ENCODE results near the gene ASCC3. TPM values are rescaled to one million over a fixed set of nuclear protein-coding genes. Genes with fewer than 3 reads are reported as not detected.

Gene ASCC3
- total RNA-seq, 4 donors from 2014 or later, result 15.7 to 39.9 (median 29.3) TPM

- no peaks in the 10 kb centered on the region for H3K9me3 ChIP-seq
- no peak for DNase-seq
- peaks cover 0 to 25% (median 5%) of the 10 kb centered on the region in 4 donors for H3K4me1 ChIP-seq
- in situ Hi-C loops (cut with MboI; ENCODE audit: low pct_ligation_motif_present in 1 of 4, low pct_unique_long_range_greater_than_20kb in 1 of 4, low sequenced_read_pairs in 3 of 4), result no loop called here
- 25 to 38% methylated on average over 5 to 10 of the region's 10 CpGs for WGBS, 2 donors (ENCODE audit: low coverage in 1 of 2)
- H3K27me3 ChIP-seq, result peaks cover 100% of the 10 kb centered on the region
- TF ChIP-seq POLR2A (IDR thresholded peaks at IDR 0.05), result no peak
- no peak for TF ChIP-seq EP300 (IDR thresholded peaks at IDR 0.05; ENCODE audit: low read depth)
- H3K4me3 ChIP-seq, result no peak overlapping the region
- intact Hi-C loops (cut with DNase I; ENCODE audit: low total_unique reads), result no loop called here
- H3K36me3 ChIP-seq, result no peaks in the 10 kb centered on the region
- H3K27ac ChIP-seq, result no peak overlapping the region
Observed at GRCh38 chr6:100458841-100459591, 422.1 kb downstream of the ASCC3 start.

Data from transverse colon (tissue), 4 donors.